Measurements from ENCODE around the gene ADAMTS13.
"Not testable (repeated sequence)": the region's sequence is repeated elsewhere in the genome, so short reads cannot be mapped to it uniquely, and the experiment has no call there.

Gene ADAMTS13

GRCh38 chr9:133448487-133448972 is 26.4 kb downstream of the ADAMTS13 start:
- Mint-ChIP-seq H3K9me3 (no peaks in the 10 kb centered on the region), H3K27ac (no peak overlapping the region), H3K27me3 (no peaks in the 10 kb centered on the region), H3K4me3 (no peak overlapping the region), H3K4me1 (ENCODE audit: low read depth) (no peaks in the 10 kb centered on the region), H3K36me3 (ENCODE audit: low read depth) (no peaks in the 10 kb centered on the region)
- DNase-seq = no peak

- no peaks in the 10 kb centered on the region for H3K4me1 Mint-ChIP-seq (ENCODE audit: low read depth)
- H3K4me3 Mint-ChIP-seq = no peak overlapping the region
- no peaks in the 10 kb centered on the region for H3K27me3 Mint-ChIP-seq
- H3K27ac Mint-ChIP-seq = no peak overlapping the region
- no peaks in the 10 kb centered on the region for H3K36me3 Mint-ChIP-seq (ENCODE audit: low read depth)
- H3K9me3 Mint-ChIP-seq = no peaks in the 10 kb centered on the region
- no peak for DNase-seq
Measured at GRCh38 chr9:133449760-133450159, 27.6 kb downstream of the ADAMTS13 start.

GRCh38 chr9:133451865-133452264 is 29.7 kb downstream of the ADAMTS13 start:
- H3K4me1 Mint-ChIP-seq (ENCODE audit: low read depth) = not testable (repeated sequence)

GRCh38 chr9:133452562-133452961 is 30.4 kb downstream of the ADAMTS13 start:
- Mint-ChIP-seq H3K27ac (no peak overlapping the region), H3K4me3 (no peak overlapping the region), H3K9me3 (no peaks in the 10 kb centered on the region), H3K27me3 (no peaks in the 10 kb centered on the region), H3K36me3 (ENCODE audit: low read depth) (no peaks in the 10 kb centered on the region), H3K4me1 (ENCODE audit: low read depth) (no peaks in the 10 kb centered on the region)
- DNase-seq = no peak

More at GRCh38 chr9:133451865-133452264, 29.7 kb downstream of the ADAMTS13 start:
- DNase-seq; H3K4me3 Mint-ChIP-seq; H3K27ac Mint-ChIP-seq; H3K9me3 Mint-ChIP-seq; H3K27me3 Mint-ChIP-seq; H3K36me3 Mint-ChIP-seq (ENCODE audit: low read depth): not testable (repeated sequence)

GRCh38 chr9:133453651-133454050 is 31.5 kb downstream of the ADAMTS13 start:
- no peaks in the 10 kb centered on the region for H3K36me3 Mint-ChIP-seq (ENCODE audit: low read depth)
- H3K27me3 Mint-ChIP-seq = no peaks in the 10 kb centered on the region
- no peak overlapping the region for H3K4me3 Mint-ChIP-seq
- H3K27ac Mint-ChIP-seq = no peak overlapping the region
- DNase-seq = no peak
- no peaks in the 10 kb centered on the region for H3K9me3 Mint-ChIP-seq
- no peaks in the 10 kb centered on the region for H3K4me1 Mint-ChIP-seq (ENCODE audit: low read depth)

GRCh38 chr9:133454325-133454724 is 32.2 kb downstream of the ADAMTS13 start:
- Mint-ChIP-seq H3K4me1 (ENCODE audit: low read depth) (peaks cover 4% of the 10 kb centered on the region), H3K4me3 (no peak overlapping the region), H3K9me3 (no peaks in the 10 kb centered on the region), H3K27me3 (no peaks in the 10 kb centered on the region), H3K36me3 (ENCODE audit: low read depth) (no peaks in the 10 kb centered on the region), H3K27ac (no peak overlapping the region)
- DNase-seq = no peak

GRCh38 chr9:133454943-133455673 is 32.9 kb downstream of the ADAMTS13 start:
- no peak overlapping the region for H3K27ac Mint-ChIP-seq
- H3K4me1 Mint-ChIP-seq (ENCODE audit: low read depth) = peaks cover 7% of the 10 kb centered on the region
- no peak overlapping the region for H3K4me3 Mint-ChIP-seq
- H3K27me3 Mint-ChIP-seq = no peaks in the 10 kb centered on the region
- DNase-seq = no peak
- no peaks in the 10 kb centered on the region for H3K36me3 Mint-ChIP-seq (ENCODE audit: low read depth)
- H3K9me3 Mint-ChIP-seq = no peaks in the 10 kb centered on the region

- Mint-ChIP-seq H3K27ac (no peak overlapping the region), H3K36me3 (ENCODE audit: low read depth) (no peaks in the 10 kb centered on the region), H3K9me3 (no peaks in the 10 kb centered on the region), H3K4me3 (no peak overlapping the region), H3K27me3 (no peaks in the 10 kb centered on the region), H3K4me1 (ENCODE audit: low read depth) (peaks cover 10% of the 10 kb centered on the region)
- DNase-seq = no peak
Measured at GRCh38 chr9:133455936-133456335, 33.8 kb downstream of the ADAMTS13 start.

- Mint-ChIP-seq H3K4me3 (no peak overlapping the region), H3K27me3 (no peaks in the 10 kb centered on the region), H3K36me3 (ENCODE audit: low read depth) (no peaks in the 10 kb centered on the region), H3K4me1 (ENCODE audit: low read depth) (peaks cover 10% of the 10 kb centered on the region), H3K9me3 (no peaks in the 10 kb centered on the region), H3K27ac (no peak overlapping the region)
- no peak for DNase-seq
Measured at GRCh38 chr9:133456409-133456808, 34.2 kb downstream of the ADAMTS13 start.

GRCh38 chr9:133457233-133457632 is 35.1 kb downstream of the ADAMTS13 start:
- no peak overlapping the region for H3K27ac Mint-ChIP-seq
- no peak overlapping the region for H3K4me3 Mint-ChIP-seq
- no peaks in the 10 kb centered on the region for H3K9me3 Mint-ChIP-seq
- H3K4me1 Mint-ChIP-seq (ENCODE audit: low read depth) = peaks cover 10% of the 10 kb centered on the region
- H3K27me3 Mint-ChIP-seq = no peaks in the 10 kb centered on the region
- no peaks in the 10 kb centered on the region for H3K36me3 Mint-ChIP-seq (ENCODE audit: low read depth)
- DNase-seq = no peak

GRCh38 chr9:133457748-133458147 is 35.6 kb downstream of the ADAMTS13 start:
- Mint-ChIP-seq H3K27me3 (no peaks in the 10 kb centered on the region), H3K4me3 (no peak overlapping the region), H3K36me3 (ENCODE audit: low read depth) (no peaks in the 10 kb centered on the region), H3K27ac (no peak overlapping the region), H3K9me3 (no peaks in the 10 kb centered on the region), H3K4me1 (ENCODE audit: low read depth) (peaks cover 10% of the 10 kb centered on the region)
- no peak for DNase-seq

GRCh38 chr9:133458643-133459312 is 36.6 kb downstream of the ADAMTS13 start:
- DNase-seq = no peak
- H3K27me3 Mint-ChIP-seq = no peaks in the 10 kb centered on the region
- peak overlapping the region; percentile 82 for H3K4me3 Mint-ChIP-seq
- no peaks in the 10 kb centered on the region for H3K36me3 Mint-ChIP-seq (ENCODE audit: low read depth)
- no peak overlapping the region for H3K27ac Mint-ChIP-seq
- peaks cover 10% of the 10 kb centered on the region for H3K4me1 Mint-ChIP-seq (ENCODE audit: low read depth)
- H3K9me3 Mint-ChIP-seq = no peaks in the 10 kb centered on the region

GRCh38 chr9:133459476-133460404 is 37.6 kb downstream of the ADAMTS13 start, which contains the start of gene CACFD1:
CACFD1 (plus strand) TSS chr9:133459978; CDS start chr9:133460067, 89 bp downstream.
- no peaks in the 10 kb centered on the region for H3K36me3 Mint-ChIP-seq (ENCODE audit: low read depth)
- H3K9me3 Mint-ChIP-seq = no peaks in the 10 kb centered on the region
- peaks cover 10% of the 10 kb centered on the region for H3K4me1 Mint-ChIP-seq (ENCODE audit: low read depth)
- peak within 1 kb of the TSS; percentile 87 for H3K27ac Mint-ChIP-seq
- H3K27me3 Mint-ChIP-seq = no peaks in the 10 kb centered on the region
- DNase-seq = peak; percentile 94
- peak within 1 kb of the TSS; percentile 82 for H3K4me3 Mint-ChIP-seq

GRCh38 chr9:133460405-133461175 is 38.4 kb downstream of the ADAMTS13 start:
- Mint-ChIP-seq H3K4me3 (peak overlapping the region; percentile 56), H3K27me3 (no peaks in the 10 kb centered on the region), H3K9me3 (no peaks in the 10 kb centered on the region), H3K36me3 (ENCODE audit: low read depth) (no peaks in the 10 kb centered on the region), H3K27ac (peak overlapping the region; percentile 68), H3K4me1 (ENCODE audit: low read depth) (peaks cover 10% of the 10 kb centered on the region)
- no peak for DNase-seq

Data from activated T-cell treated with anti-CD3 and anti-CD28 coated beads, Interleukin-2, amount 50 U/mL, for 24 hours (primary cell).